Choroid plexus epithelial cell (primary cell): ENCODE measurements around the gene BICRAL.

Source experiments
- DNase-seq: peaks from one replicate; pipeline ENCODE4 v3.0.0-alpha.2; 2010; ENCODE audit warnings: low read depth
- H3K4me3 ChIP-seq: 2 replicates; pipeline ENCODE4 v1.5.1; 2011; ENCODE audit warnings: low read depth, mild to moderate bottlenecking, control low read depth, low read length, moderate library complexity
- TF ChIP-seq, protein P1 (sequence below): conservative IDR thresholded peaks from 2 replicates; pipeline ENCODE4 v1.5.1; 2011; ENCODE audit warnings: low read depth, mild to moderate bottlenecking, control low read depth, inconsistent platforms, low read length, moderate library complexity

BICRAL gene

DNA sequence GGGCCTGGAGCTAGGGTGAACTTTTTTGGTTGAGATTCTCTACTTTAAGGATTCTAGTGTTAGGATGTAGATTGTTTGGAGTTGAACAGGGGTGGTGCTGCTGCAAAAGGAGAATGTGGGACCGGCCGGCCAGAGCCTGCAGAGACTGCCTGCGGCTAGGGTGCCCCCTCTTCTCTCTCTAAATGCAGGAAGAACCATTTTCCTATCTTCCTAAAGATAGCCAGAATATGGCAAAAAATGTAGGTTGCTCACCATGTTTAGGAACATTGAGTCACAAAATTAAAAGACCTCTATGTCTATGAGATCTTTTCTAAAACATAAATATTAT, 39.5 kb downstream of the BICRAL start:
- no peak for DNase-seq
- H3K4me3 ChIP-seq = no peak overlapping the region
- TF ChIP-seq, protein P1, sequence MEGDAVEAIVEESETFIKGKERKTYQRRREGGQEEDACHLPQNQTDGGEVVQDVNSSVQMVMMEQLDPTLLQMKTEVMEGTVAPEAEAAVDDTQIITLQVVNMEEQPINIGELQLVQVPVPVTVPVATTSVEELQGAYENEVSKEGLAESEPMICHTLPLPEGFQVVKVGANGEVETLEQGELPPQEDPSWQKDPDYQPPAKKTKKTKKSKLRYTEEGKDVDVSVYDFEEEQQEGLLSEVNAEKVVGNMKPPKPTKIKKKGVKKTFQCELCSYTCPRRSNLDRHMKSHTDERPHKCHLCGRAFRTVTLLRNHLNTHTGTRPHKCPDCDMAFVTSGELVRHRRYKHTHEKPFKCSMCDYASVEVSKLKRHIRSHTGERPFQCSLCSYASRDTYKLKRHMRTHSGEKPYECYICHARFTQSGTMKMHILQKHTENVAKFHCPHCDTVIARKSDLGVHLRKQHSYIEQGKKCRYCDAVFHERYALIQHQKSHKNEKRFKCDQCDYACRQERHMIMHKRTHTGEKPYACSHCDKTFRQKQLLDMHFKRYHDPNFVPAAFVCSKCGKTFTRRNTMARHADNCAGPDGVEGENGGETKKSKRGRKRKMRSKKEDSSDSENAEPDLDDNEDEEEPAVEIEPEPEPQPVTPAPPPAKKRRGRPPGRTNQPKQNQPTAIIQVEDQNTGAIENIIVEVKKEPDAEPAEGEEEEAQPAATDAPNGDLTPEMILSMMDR = no peak

DNA sequence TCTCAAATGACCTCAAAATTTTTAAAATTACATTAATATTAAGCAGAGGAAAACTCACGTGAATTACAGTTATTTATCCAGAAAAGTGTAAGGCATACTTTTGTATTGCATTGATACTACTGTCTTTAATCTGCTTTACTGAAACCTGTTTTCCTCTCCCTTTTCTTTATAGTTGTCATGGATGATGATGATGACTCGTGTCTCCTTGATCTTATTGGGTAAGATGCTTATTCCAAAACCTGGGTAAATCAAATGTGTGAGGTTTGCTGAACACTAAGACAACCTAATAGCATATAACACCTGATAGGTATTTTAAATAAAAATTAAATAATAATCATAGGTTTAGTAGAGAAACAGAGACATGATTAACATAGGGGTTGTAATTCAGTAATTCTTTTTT, 40.0 kb downstream of the BICRAL start:
- no peak overlapping the region for H3K4me3 ChIP-seq
- TF ChIP-seq, protein P1 = no peak
- no peak for DNase-seq

DNA sequence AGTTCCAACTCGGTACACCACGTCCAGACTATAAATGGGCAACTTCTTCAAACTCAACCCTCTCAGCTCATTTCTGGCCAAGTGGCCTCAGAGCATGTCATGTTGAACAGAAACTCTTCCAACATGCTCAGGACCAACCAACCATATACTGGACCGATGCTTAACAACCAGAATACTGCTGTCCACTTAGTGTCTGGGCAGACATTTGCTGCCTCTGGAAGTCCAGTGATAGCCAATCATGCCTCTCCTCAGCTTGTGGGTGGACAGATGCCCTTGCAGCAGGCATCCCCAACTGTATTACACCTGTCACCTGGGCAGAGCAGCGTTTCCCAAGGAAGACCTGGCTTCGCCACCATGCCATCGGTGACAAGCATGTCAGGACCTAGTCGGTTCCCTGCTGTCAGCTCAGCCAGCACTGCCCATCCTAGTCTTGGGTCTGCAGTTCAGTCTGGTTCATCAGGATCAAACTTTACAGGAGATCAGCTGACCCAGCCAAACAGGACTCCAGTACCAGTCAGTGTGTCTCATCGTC, 47.8 kb downstream of the BICRAL start:
- H3K4me3 ChIP-seq = no peak overlapping the region
- DNase-seq = no peak
- TF ChIP-seq, protein P1 = no peak

DNA sequence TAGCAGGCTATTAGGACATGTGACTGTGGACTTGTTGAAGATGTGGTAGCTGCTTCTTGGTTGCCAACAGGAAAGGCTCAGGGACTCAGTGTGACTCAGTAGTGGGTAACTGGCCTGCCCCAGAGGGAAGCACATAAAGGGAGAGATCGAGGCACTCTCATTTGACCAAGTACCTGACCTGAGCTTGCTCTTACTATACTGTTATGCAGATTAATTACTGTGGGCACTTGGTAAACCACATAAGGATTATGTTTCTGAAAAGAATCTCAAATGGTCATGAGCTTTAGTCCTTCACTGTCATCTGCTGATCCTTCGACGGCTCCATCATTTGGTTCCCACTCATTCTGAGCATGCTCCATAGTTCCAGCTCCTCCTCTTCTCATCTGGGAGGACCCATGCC, 49.4 kb downstream of the BICRAL start:
- TF ChIP-seq, protein P1 = no peak
- H3K4me3 ChIP-seq = no peak overlapping the region
- DNase-seq = no peak

DNA sequence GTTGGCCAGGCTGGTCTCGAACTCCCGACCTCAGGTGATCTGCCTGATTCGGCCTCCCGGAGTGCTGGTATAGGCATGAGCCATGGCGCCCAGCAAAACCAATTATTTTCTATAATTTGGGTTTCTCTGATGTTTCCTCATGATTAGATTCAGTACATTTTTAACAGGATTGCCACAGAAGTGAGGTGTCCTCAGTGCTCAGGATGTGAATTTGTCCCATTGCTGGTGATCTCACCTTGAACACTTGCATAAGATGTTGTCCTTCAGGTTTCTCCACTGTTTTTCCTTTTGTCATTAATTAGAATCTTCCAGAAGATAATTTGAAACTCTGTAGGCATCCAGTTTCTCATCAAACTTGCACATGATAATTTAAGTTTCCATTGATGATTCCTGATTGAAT, 52.2 kb downstream of the BICRAL start:
- no peak for DNase-seq
- TF ChIP-seq, protein P1 = no peak

DNA sequence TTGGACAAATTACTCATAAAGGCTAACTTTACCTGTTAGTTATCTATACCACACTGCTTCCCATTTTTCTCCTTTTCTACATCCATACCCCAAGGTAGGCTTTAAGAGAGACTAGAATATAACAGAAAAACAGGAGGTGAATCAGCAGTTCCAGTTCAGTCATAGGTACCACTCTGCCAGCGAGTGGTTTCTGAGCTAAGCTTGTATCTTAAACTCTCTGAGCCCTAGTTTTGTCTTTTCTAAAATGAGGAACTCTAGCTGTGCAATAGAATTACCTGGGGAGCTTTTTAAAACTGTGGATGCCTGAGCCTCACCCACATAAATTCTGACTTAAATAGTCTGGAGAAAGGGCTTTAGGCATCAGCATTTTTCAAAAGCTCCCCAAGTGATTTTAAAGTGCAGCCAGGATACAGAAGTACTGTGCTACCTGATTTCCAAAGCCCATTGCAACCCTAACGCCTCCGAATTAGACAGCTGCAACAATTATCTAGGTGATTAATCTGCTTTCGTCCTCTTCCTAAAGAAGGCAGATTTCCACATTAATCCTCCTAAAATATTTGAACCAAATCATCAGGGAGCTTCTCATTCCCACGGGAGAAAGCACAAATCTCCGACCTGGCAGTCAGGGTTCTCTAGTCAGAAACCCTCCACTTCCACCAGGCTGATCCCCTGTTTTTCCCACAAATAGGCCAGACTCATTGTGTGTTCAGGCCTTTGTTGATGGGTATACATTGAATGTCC, 60.2 kb downstream of the BICRAL start:
- TF ChIP-seq, protein P1 = no peak
- H3K4me3 ChIP-seq = no peak overlapping the region
- no peak for DNase-seq

More for the DNA sequence above, 52.2 kb downstream of the BICRAL start:
- H3K4me3 ChIP-seq = no peak overlapping the region

DNA sequence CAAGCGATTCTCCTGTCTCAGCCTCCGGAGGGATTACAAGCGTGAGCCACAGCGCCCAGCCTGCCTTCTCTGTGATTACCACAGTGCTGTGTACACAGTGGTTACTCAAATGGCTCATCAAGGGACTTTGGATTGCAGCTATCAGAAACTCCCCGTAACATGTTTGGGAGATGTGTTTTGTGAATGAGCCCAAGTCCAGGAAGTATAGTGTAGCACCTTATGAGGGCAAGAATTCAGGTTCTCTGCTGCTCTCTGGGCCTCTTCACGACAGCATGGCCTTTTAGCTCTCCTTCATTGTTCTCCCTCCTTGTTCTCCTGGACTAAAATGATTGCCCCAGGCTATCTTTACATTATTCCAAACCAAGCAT, 63.5 kb downstream of the BICRAL start:
- TF ChIP-seq, protein P1 = no peak
- no peak overlapping the region for H3K4me3 ChIP-seq
- no peak for DNase-seq
